Measurements from ENCODE around the gene PAQR8.

DNA sequence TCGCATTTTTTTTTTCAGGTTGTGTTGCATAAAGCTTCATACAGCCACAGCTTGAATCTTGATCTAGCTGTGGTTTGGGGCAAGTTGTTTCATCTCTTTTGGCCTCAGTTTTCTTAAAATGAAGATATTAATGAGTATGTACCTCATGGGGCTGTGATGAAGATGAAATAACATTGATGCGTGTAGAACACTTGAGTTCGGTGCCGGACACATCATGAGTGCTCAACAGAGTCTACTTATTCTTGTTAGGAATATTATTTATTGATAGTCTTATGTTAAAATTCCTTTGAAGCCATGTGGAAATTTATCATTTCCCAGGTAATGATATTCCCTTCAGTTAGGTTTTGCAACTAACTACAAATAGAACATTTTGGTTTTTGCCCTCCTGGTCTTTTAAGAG lies 3.4 kb downstream of the PAQR8 start:
- TF ChIP-seq, protein P1, sequence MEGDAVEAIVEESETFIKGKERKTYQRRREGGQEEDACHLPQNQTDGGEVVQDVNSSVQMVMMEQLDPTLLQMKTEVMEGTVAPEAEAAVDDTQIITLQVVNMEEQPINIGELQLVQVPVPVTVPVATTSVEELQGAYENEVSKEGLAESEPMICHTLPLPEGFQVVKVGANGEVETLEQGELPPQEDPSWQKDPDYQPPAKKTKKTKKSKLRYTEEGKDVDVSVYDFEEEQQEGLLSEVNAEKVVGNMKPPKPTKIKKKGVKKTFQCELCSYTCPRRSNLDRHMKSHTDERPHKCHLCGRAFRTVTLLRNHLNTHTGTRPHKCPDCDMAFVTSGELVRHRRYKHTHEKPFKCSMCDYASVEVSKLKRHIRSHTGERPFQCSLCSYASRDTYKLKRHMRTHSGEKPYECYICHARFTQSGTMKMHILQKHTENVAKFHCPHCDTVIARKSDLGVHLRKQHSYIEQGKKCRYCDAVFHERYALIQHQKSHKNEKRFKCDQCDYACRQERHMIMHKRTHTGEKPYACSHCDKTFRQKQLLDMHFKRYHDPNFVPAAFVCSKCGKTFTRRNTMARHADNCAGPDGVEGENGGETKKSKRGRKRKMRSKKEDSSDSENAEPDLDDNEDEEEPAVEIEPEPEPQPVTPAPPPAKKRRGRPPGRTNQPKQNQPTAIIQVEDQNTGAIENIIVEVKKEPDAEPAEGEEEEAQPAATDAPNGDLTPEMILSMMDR (IDR thresholded peaks at IDR 0.05): no peak
- no peak for TF ChIP-seq EZH2 (IDR thresholded peaks at IDR 0.05; ENCODE audit: borderline replicate concordance, insufficient read depth, low read depth, low read length, poor library complexity, severe bottlenecking)
